Lower leg skin (tissue), 3 donors: ENCODE results near the gene GSTM1.

Experiments used
- POLR2A ChIP-seq, 2 donors: fragments of 450-650 bp; IDR thresholded peaks; one replicate each; pipeline ENCODE4 v1.6.1; 2016 to 2017; ENCODE audit warnings: antibody characterized with exemption in 2 of 2, mild to moderate bottlenecking in 1 of 2, moderate library complexity in 1 of 2
- TF ChIP-seq, protein P1 (sequence below), 3 donors: fragments of 450-650 bp; IDR thresholded peaks; one replicate each; pipeline ENCODE4 v1.5.1; 2016; ENCODE audit warnings: antibody characterized with exemption in 3 of 3, mild to moderate bottlenecking in 3 of 3, moderate library complexity in 2 of 3

DNA sequence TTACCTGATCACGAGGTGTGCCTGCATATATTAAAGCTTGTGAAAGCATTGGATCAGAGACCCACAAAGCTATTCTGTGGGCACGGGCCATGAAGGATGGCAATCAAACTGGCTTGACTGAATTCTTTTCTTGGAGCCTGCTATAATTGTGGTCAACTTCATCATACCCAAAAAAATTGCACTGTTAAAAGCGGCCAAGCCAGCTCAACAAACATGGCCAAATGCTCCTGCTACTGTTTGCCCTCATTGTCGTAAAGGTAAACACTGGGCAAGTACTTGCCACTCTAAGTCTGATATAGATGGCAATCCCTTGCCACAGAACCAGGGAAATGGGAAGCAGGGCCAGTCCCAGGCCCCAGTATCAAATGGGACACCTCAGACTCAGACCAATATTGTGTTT, 17.8 kb downstream of the GSTM1 start:
- TF ChIP-seq, protein P1, sequence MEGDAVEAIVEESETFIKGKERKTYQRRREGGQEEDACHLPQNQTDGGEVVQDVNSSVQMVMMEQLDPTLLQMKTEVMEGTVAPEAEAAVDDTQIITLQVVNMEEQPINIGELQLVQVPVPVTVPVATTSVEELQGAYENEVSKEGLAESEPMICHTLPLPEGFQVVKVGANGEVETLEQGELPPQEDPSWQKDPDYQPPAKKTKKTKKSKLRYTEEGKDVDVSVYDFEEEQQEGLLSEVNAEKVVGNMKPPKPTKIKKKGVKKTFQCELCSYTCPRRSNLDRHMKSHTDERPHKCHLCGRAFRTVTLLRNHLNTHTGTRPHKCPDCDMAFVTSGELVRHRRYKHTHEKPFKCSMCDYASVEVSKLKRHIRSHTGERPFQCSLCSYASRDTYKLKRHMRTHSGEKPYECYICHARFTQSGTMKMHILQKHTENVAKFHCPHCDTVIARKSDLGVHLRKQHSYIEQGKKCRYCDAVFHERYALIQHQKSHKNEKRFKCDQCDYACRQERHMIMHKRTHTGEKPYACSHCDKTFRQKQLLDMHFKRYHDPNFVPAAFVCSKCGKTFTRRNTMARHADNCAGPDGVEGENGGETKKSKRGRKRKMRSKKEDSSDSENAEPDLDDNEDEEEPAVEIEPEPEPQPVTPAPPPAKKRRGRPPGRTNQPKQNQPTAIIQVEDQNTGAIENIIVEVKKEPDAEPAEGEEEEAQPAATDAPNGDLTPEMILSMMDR (IDR thresholded peaks at IDR 0.05), result no peak
- no peak for TF ChIP-seq POLR2A (IDR thresholded peaks at IDR 0.05)
